HepG2 (cell line): ENCODE measurements around the gene NLRP14. TPM values are rescaled to one million over a fixed set of nuclear protein-coding genes. Genes with fewer than 3 reads are reported as not detected.

Source experiments
- ATAC-seq: fragments of 200-7000 bp; cut with Tn5 transposase; 3 replicates; pipeline ENCODE4 v1.9.1; 2020; ENCODE audit warnings: mild to moderate bottlenecking, moderate library complexity
- BruUV-seq: library from RNA; stranded (reverse); fragments of 400-500 nt; replicated peaks from 2 replicates; lab custom pipeline; 2021; lab: Mats Ljungman, UMichigan
- CTCF ChIA-PET: fragments of 300-600 bp; formaldehyde crosslinking; extraction: SDS; loops from one replicate; lab custom pipeline; 2021; ENCODE audit warnings: low total read pairs, inconsistent platforms, low intra/inter-chr PET ratio; lab: Yijun Ruan, JAX
- POLR2A ChIA-PET: fragments of 350-600 bp; sonication (Branson Sonifier 250); formaldehyde crosslinking; loops from one replicate; lab custom pipeline; 2020; ENCODE audit warnings: antibody characterized with exemption, inconsistent platforms; lab: Yijun Ruan, JAX
- DNase-seq: peaks from one replicate; pipeline ENCODE4 v3.0.0-alpha.2; 2015; ENCODE audit warnings: low spot score
- FAIRE-seq: peaks from 3 replicates; lab custom pipeline; 2011; peaks lifted over from hg19 to GRCh38; lab: Jason Lieb, UNC
- H2AFZ ChIP-seq: one replicate; pipeline ENCODE4 v1.6.1; 2011; ENCODE audit warnings: low read length, inconsistent platforms
- H3K27ac ChIP-seq: fragments of 300-600 bp; 3 replicates; pipeline ENCODE4 v1.8.0; 2011; ENCODE audit warnings: mixed run types, mild to moderate bottlenecking, mixed read lengths, low read length, inconsistent platforms; ENCODE audit not compliant: insufficient read depth; ENCODE audit errors: extremely low read length
- H3K27me3 ChIP-seq, 2 experiments: fragments of 200-600 bp in 1 of 2; 2 replicates in 1 of 2; 3 replicates in 1 of 2; pipeline versions ENCODE4 v1.6.0 to v1.8.0; 2011; ENCODE audit warnings: low read length in 2 of 2, mild to moderate bottlenecking in 2 of 2, moderate library complexity in 2 of 2, inconsistent platforms in 1 of 2; ENCODE audit not compliant: insufficient read depth in 2 of 2, control insufficient read depth in 1 of 2
- H3K36me3 ChIP-seq, 2 experiments: fragments of 200-600 bp in 1 of 2; replicated peaks in 1 of 2; 2 replicates in 1 of 2; 3 replicates in 1 of 2; pipeline versions ENCODE4 v1.5.1 to v1.8.0; 2011; ENCODE audit warnings: low read length in 2 of 2, inconsistent platforms in 1 of 2; ENCODE audit not compliant: insufficient read depth in 2 of 2, control insufficient read depth in 1 of 2
- H3K4me1 ChIP-seq: 2 replicates; pipeline ENCODE4 v1.5.1; 2012; ENCODE audit warnings: low read length, inconsistent platforms; ENCODE audit not compliant: insufficient read depth
- H3K4me2 ChIP-seq: 2 replicates; pipeline ENCODE4 v1.6.0; 2011; ENCODE audit warnings: low read depth, low read length, inconsistent platforms
- H3K4me3 ChIP-seq, 3 experiments: fragments of 200-600 bp in 1 of 3; sonication (generic), shearing (Covaris generic) in 1 of 3; replicated peaks in 1 of 3; 2 replicates each; pipeline ENCODE4 v1.5.1; 2011 to 2016; ENCODE audit warnings: low read length in 3 of 3, inconsistent platforms in 2 of 3, low read depth in 2 of 3, mild to moderate bottlenecking in 2 of 3, control low read depth in 1 of 3, mixed read lengths in 1 of 3; ENCODE audit not compliant: insufficient read depth in 1 of 3
- H3K79me2 ChIP-seq: one replicate; pipeline ENCODE4 v1.6.1; 2011; ENCODE audit warnings: low read length, inconsistent platforms; ENCODE audit not compliant: insufficient read depth
- H3K9ac ChIP-seq: 2 replicates; pipeline ENCODE4 v1.6.0; 2011; ENCODE audit warnings: mild to moderate bottlenecking, low read depth, low read length, inconsistent platforms; ENCODE audit not compliant: insufficient read depth
- H3K9me3 ChIP-seq: 2 replicates; pipeline ENCODE4 v1.5.1; 2012; ENCODE audit warnings: mild to moderate bottlenecking, low read length
- H4K20me1 ChIP-seq: 2 replicates; pipeline ENCODE4 v1.6.0; 2011; ENCODE audit warnings: inconsistent platforms, mild to moderate bottlenecking, low read length, moderate library complexity; ENCODE audit not compliant: insufficient read depth
- ELF1 ChIP-seq: sonication (generic); formaldehyde crosslinking; IDR thresholded peaks from 2 replicates; pipeline ENCODE4 v1.4.0; 2020; ENCODE audit warnings: missing genetic modification reagents
- KLF13 ChIP-seq: sonication (generic); formaldehyde crosslinking; IDR thresholded peaks from 2 replicates; pipeline ENCODE4 v1.4.0; 2020; ENCODE audit warnings: mild to moderate bottlenecking, missing genetic modification reagents
- MAFF ChIP-seq: IDR thresholded peaks from 2 replicates; pipeline ENCODE4 v1.6.1; 2011; ENCODE audit warnings: low read depth, low read length, improper control_type of control experiment
- MAFK ChIP-seq, 2 experiments: IDR thresholded peaks in 1 of 2; conservative IDR thresholded peaks in 1 of 2; 2 replicates each; pipeline ENCODE4 v1.6.1; 2011; ENCODE audit warnings: improper control_type of control experiment in 2 of 2, low read length in 2 of 2
- MLLT10 ChIP-seq: sonication (generic); formaldehyde crosslinking; IDR thresholded peaks from 2 replicates; pipeline ENCODE4 v1.4.0; 2020; ENCODE audit warnings: missing genetic modification reagents
- MNT ChIP-seq: fragments of 450-650 bp; IDR thresholded peaks from 2 replicates; pipeline ENCODE4 v1.6.1; 2016
- MYC ChIP-seq: sonication (generic); formaldehyde crosslinking; IDR thresholded peaks from 2 replicates; pipeline ENCODE4 v1.9.0; 2021; ENCODE audit warnings: missing genetic modification reagents, borderline replicate concordance
- PHF20 ChIP-seq: sonication (generic); formaldehyde crosslinking; IDR thresholded peaks from 2 replicates; pipeline ENCODE4 v1.5.0; 2020; ENCODE audit warnings: mild to moderate bottlenecking, missing genetic modification reagents
- REPIN1 ChIP-seq: sonication (generic); formaldehyde crosslinking; IDR thresholded peaks from 2 replicates; pipeline ENCODE4 v1.8.0; 2022; ENCODE audit warnings: missing genetic modification reagents, low read depth, mild to moderate bottlenecking, borderline replicate concordance
- ZC3H4 ChIP-seq: sonication (generic); formaldehyde crosslinking; IDR thresholded peaks from 2 replicates; pipeline ENCODE4 v1.4.0; 2020; ENCODE audit warnings: missing genetic modification reagents, borderline replicate concordance
- ZKSCAN1 ChIP-seq: fragments of 150-350 bp; IDR thresholded peaks from 2 replicates; pipeline ENCODE4 v1.6.1; 2014; ENCODE audit warnings: low read length
- ZNF205 ChIP-seq: IDR thresholded peaks from 2 replicates; pipeline ENCODE4 v1.6.1; 2018; ENCODE audit warnings: missing biosample characterization, missing genetic modification reagents
- ZNF260 ChIP-seq: sonication (generic); formaldehyde crosslinking; IDR thresholded peaks from 2 replicates; pipeline ENCODE4 v1.4.0; 2020; ENCODE audit warnings: missing genetic modification reagents, low read depth, mild to moderate bottlenecking, borderline replicate concordance
- WGBS: methylation state at CpG from one replicate; pipeline ENCODE4 v1.1.6; 2017; ENCODE audit warnings: low lambda C conversion rate; 5-methylcytosine and 5-hydroxymethylcytosine counted together
- in situ Hi-C: cut with HindIII; loops from 2 replicates; pipeline ENCODE4 v1.10.0; 2017; ENCODE audit warnings: low pct_unique_long_range_greater_than_20kb; ENCODE audit not compliant: extremely low pct_ligation_motif_present
- intact Hi-C: fragments of 100-400 bp; cut with micrococcal nuclease; formaldehyde crosslinking; loops from one replicate; pipeline ENCODE4 v1.10.0; 2022; ENCODE audit not compliant: unreplicated experiment
- polyA plus RNA-seq, 8 experiments: library from polyadenylated mRNA; depleted of rRNA in 3 of 8; stranded (reverse) in 7 of 8; unstranded in 1 of 8; fragments of >200 nt; fragmentation: Illumina TruSeq in 4 of 8; extraction: Trizol in 4 of 8; gene quantifications; 2 replicates each; pipeline versions ENCODE4 v1.2.1 to v1.2.3, GENCODE V29; 2011 to 2016; ENCODE audit warnings: low read depth in 4 of 8, missing spikeins in 1 of 8, mixed read lengths in 1 of 8; ENCODE audit not compliant: insufficient read depth in 1 of 8
- total RNA-seq, 5 experiments: library from RNA; depleted of rRNA; stranded (reverse); fragments of >200 nt; fragmentation: Illumina TruSeq; extraction: Trizol; gene quantifications; 2 replicates each; pipeline ENCODE4 v1.2.3, GENCODE V29; 2016; ENCODE audit warnings: low read depth in 1 of 5

Gene NLRP14
- total and polyA plus RNA-seq, 2 of the 13 experiments (the other 11 are each of a cell fraction or from before 2014, with no cell fraction given) = not detected

GRCh38 chr11:7004482-7004881 lies 15.8 kb upstream of the NLRP14 start (continued):
- TF ChIP-seq ZC3H4 (CRISPR knock-in tag) = no peak
- no peak for TF ChIP-seq MYC (CRISPR knock-in tag)
- TF ChIP-seq KLF13 = no peak
- TF ChIP-seq MNT = no peak
- no peak for TF ChIP-seq ZKSCAN1
- no peak for TF ChIP-seq REPIN1 (CRISPR knock-in tag)
- TF ChIP-seq, all 625 proteins: peak for 0

GRCh38 chr11:7014118-7014517 lies 6.2 kb upstream of the NLRP14 start:
- Histone ChIP-seq H3K27me3 (no peaks in the 10 kb centered on the region), H3K9ac (no peak overlapping the region), H3K9me3 (no peaks in the 10 kb centered on the region), H3K4me2 (no peak overlapping the region), H3K36me3 (no peaks in the 10 kb centered on the region), H3K27ac (no peak overlapping the region), H2AFZ (no peak overlapping the region), H3K4me3 (no peak overlapping the region), H3K79me2 (no peaks in the 10 kb centered on the region), H3K4me1 (0 out of 2 replicates have a peak, but pooled peaks cover under 1% of the 10 kb centered on the region), H4K20me1 (no peaks in the 10 kb centered on the region)
- CTCF ChIA-PET = no interaction called here
- ATAC-seq (no peak), FAIRE-seq (no peak), DNase-seq (no peak)
- intact Hi-C loops (no loop called here), in situ Hi-C loops (no loop called here)
- POLR2A ChIA-PET = no interaction called here
- BruUV-seq = no TSS peak
- 29% methylated on average over 1 of the region's 1 CpG for WGBS
- TF ChIP-seq MAFK (conservative IDR thresholded peaks at IDR 0.05 in 1 of 2, IDR thresholded peaks at IDR 0.05 in 1 of 2; ENCODE audit: low read length in 2 of 2) (peak; percentile 66 to 81), ELF1 (CRISPR knock-in tag) (no peak), ZNF205 (CRISPR knock-in tag) (no peak), ZNF260 (CRISPR knock-in tag) (no peak), PHF20 (CRISPR knock-in tag) (no peak), ZKSCAN1 (no peak), MLLT10 (CRISPR knock-in tag) (no peak), MAFF (peak; percentile 68)
